ENCODE measurements around the gene SLC16A3.

- TF ChIP-seq, protein P1, sequence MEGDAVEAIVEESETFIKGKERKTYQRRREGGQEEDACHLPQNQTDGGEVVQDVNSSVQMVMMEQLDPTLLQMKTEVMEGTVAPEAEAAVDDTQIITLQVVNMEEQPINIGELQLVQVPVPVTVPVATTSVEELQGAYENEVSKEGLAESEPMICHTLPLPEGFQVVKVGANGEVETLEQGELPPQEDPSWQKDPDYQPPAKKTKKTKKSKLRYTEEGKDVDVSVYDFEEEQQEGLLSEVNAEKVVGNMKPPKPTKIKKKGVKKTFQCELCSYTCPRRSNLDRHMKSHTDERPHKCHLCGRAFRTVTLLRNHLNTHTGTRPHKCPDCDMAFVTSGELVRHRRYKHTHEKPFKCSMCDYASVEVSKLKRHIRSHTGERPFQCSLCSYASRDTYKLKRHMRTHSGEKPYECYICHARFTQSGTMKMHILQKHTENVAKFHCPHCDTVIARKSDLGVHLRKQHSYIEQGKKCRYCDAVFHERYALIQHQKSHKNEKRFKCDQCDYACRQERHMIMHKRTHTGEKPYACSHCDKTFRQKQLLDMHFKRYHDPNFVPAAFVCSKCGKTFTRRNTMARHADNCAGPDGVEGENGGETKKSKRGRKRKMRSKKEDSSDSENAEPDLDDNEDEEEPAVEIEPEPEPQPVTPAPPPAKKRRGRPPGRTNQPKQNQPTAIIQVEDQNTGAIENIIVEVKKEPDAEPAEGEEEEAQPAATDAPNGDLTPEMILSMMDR (IDR thresholded peaks at IDR 0.05; ENCODE audit: insufficient read depth, low read length), result no peak
- TF ChIP-seq REST (IDR thresholded peaks at IDR 0.05; ENCODE audit: insufficient replicate concordance, low read depth), result no peak
- peak; percentile 52; the same call in 1 of the 2 replicates for TF ChIP-seq POLR2AphosphoS5 (IDR thresholded peaks at IDR 0.05; ENCODE audit: low read depth)
- TF ChIP-seq GABPA (IDR thresholded peaks at IDR 0.05; ENCODE audit: low read depth), result no peak
Observed at GRCh38 chr17:82229698-82230608, 1.1 kb downstream of the SLC16A3 start.

All from HL-60 (cell line).